ENCODE results near the gene FIBP. TPM values are rescaled to one million over a fixed set of nuclear protein-coding genes. Genes with fewer than 3 reads are reported as not detected.

Gene FIBP
- total and polyA plus RNA-seq, 10 of the 15 experiments (the other 5 are each of a cell fraction or from before 2014, with no cell fraction given): 65.1 to 182 (median 94.6) TPM

DNA sequence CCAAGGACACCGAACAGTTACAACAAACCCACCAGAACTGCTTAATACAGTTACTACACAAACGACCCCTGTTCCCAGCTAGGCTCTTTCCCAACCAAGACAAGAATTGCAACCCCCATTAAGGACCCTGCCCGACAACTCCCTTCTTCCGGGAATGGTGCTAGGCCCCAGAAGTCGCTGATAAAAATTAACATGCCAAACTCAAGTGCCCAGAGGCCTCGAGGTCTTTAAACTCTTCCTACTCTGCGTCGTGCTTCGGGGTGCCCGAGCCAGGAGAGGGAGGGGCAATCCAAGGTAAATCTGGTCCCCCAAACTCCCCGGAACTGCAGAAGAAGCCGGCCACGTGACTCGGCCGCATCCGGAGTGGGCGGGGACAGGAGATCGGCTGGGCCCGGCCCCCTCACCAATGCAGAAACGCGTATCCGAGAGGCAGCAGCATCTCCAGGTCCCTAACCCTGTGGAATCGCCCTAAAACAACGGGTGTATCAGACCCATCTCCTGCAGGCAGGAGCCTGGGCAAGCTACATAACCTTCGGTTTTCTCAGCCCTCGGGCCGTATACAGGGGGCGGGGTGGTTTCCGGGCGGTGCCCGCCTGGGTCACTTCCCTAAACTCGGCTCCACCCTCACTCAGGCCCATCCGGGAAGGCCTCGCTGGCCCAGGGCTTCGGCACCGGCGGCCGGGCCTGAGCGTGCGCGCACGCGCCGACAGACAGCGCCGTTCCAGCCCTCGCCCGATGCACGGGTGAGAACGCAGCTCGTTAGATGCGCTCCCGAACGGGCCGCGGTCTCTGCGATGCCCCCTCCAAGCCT is 31.4 kb downstream of the FIBP start (continued):
- 0 out of 4 replicates have a peak, but pooled peaks of 1 of the 2 experiments have one; percentile 8 for TF ChIP-seq ETV6 (conservative IDR thresholded peaks at IDR 0.05 in 1 of 2, IDR thresholded peaks at IDR 0.05 in 1 of 2; ENCODE audit: borderline replicate concordance in 1 of 2, low read depth in 1 of 2)
- TF ChIP-seq, protein P1, sequence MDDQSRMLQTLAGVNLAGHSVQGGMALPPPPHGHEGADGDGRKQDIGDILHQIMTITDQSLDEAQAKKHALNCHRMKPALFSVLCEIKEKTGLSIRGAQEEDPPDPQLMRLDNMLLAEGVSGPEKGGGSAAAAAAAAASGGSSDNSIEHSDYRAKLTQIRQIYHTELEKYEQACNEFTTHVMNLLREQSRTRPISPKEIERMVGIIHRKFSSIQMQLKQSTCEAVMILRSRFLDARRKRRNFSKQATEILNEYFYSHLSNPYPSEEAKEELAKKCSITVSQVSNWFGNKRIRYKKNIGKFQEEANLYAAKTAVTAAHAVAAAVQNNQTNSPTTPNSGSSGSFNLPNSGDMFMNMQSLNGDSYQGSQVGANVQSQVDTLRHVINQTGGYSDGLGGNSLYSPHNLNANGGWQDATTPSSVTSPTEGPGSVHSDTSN (IDR thresholded peaks at IDR 0.05; ENCODE audit: insufficient replicate concordance, low read depth, low read length): no peak
- peak; percentile 90 for TF ChIP-seq SPI1 (IDR thresholded peaks at IDR 0.05; ENCODE audit: borderline replicate concordance, insufficient read depth, low read depth, low read length)
- peak; percentile 79 for TF ChIP-seq POLR2A (IDR thresholded peaks at IDR 0.05; ENCODE audit: low read depth, low read length)
- no peak for TF ChIP-seq TCF3 (IDR thresholded peaks at IDR 0.05; ENCODE audit: borderline replicate concordance, insufficient read depth, low read depth, low read length)
- TF ChIP-seq BMI1 (IDR thresholded peaks at IDR 0.05; ENCODE audit: borderline replicate concordance): no peak
- TF ChIP-seq, protein P2, sequence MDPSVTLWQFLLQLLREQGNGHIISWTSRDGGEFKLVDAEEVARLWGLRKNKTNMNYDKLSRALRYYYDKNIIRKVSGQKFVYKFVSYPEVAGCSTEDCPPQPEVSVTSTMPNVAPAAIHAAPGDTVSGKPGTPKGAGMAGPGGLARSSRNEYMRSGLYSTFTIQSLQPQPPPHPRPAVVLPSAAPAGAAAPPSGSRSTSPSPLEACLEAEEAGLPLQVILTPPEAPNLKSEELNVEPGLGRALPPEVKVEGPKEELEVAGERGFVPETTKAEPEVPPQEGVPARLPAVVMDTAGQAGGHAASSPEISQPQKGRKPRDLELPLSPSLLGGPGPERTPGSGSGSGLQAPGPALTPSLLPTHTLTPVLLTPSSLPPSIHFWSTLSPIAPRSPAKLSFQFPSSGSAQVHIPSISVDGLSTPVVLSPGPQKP (IDR thresholded peaks at IDR 0.05; ENCODE audit: low read depth, low read length): peak; percentile 28; the same call in 1 of the 2 replicates
- no peak for TF ChIP-seq LARP7 (IDR thresholded peaks at IDR 0.05)
- 0 out of 2 replicates have a peak, but pooled peaks have one; percentile 9 for TF ChIP-seq MTA2 (IDR thresholded peaks at IDR 0.05; ENCODE audit: low read depth)
- TF ChIP-seq SRF (IDR thresholded peaks at IDR 0.05; ENCODE audit: low read depth in 2 of 2, low read length in 2 of 2): peak in 1 of 2 experiments; percentile 20; a peak in 1 of 4 replicates
- TF ChIP-seq, protein P3, sequence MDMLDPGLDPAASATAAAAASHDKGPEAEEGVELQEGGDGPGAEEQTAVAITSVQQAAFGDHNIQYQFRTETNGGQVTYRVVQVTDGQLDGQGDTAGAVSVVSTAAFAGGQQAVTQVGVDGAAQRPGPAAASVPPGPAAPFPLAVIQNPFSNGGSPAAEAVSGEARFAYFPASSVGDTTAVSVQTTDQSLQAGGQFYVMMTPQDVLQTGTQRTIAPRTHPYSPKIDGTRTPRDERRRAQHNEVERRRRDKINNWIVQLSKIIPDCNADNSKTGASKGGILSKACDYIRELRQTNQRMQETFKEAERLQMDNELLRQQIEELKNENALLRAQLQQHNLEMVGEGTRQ (IDR thresholded peaks at IDR 0.05; ENCODE audit: borderline replicate concordance, low read depth, low read length): peak; percentile 72
- TF ChIP-seq, protein P4, sequence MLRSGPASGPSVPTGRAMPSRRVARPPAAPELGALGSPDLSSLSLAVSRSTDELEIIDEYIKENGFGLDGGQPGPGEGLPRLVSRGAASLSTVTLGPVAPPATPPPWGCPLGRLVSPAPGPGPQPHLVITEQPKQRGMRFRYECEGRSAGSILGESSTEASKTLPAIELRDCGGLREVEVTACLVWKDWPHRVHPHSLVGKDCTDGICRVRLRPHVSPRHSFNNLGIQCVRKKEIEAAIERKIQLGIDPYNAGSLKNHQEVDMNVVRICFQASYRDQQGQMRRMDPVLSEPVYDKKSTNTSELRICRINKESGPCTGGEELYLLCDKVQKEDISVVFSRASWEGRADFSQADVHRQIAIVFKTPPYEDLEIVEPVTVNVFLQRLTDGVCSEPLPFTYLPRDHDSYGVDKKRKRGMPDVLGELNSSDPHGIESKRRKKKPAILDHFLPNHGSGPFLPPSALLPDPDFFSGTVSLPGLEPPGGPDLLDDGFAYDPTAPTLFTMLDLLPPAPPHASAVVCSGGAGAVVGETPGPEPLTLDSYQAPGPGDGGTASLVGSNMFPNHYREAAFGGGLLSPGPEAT (IDR thresholded peaks at IDR 0.05; ENCODE audit: low read depth): peak; percentile 76
- TF ChIP-seq, protein P5, sequence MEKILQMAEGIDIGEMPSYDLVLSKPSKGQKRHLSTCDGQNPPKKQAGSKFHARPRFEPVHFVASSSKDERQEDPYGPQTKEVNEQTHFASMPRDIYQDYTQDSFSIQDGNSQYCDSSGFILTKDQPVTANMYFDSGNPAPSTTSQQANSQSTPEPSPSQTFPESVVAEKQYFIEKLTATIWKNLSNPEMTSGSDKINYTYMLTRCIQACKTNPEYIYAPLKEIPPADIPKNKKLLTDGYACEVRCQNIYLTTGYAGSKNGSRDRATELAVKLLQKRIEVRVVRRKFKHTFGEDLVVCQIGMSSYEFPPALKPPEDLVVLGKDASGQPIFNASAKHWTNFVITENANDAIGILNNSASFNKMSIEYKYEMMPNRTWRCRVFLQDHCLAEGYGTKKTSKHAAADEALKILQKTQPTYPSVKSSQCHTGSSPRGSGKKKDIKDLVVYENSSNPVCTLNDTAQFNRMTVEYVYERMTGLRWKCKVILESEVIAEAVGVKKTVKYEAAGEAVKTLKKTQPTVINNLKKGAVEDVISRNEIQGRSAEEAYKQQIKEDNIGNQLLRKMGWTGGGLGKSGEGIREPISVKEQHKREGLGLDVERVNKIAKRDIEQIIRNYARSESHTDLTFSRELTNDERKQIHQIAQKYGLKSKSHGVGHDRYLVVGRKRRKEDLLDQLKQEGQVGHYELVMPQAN (conservative IDR thresholded peaks at IDR 0.05): peak; percentile 78; the same call in 1 of the 2 replicates
- TF ChIP-seq SIN3A (IDR thresholded peaks at IDR 0.05; ENCODE audit: low read depth, low read length): peak; percentile 90; the same call in 1 of the 2 replicates

All from GM12878 (cell line).